GM12878 (cell line): ENCODE measurements around the gene GRIK5. TPM values are rescaled to one million over a fixed set of nuclear protein-coding genes. Genes with fewer than 3 reads are reported as not detected.

Source experiments
- ATAC-seq: fragments of 200-7000 bp; cut with Tn5 transposase; 3 replicates; pipeline ENCODE4 v1.9.1; 2020; ENCODE audit warnings: mild to moderate bottlenecking, moderate library complexity
- BruUV-seq: library from RNA; stranded (reverse); fragments of 400-500 nt; replicated peaks from 2 replicates; lab custom pipeline; 2021; lab: Mats Ljungman, UMichigan
- CTCF ChIA-PET: fragments of 300-600 bp; sonication (Branson Sonifier 250); formaldehyde crosslinking; extraction: SDS; loops from one replicate; lab custom pipeline; 2021; ENCODE audit warnings: inconsistent platforms; lab: Yijun Ruan, JAX
- POLR2A ChIA-PET: fragments of 350-600 bp; formaldehyde crosslinking; extraction: SDS; loops from one replicate; lab custom pipeline; 2021; ENCODE audit warnings: inconsistent platforms; lab: Charles Lee
- RAD21 ChIA-PET: fragments of 300-600 bp; sonication (Branson Sonifier 250); formaldehyde crosslinking; loops from one replicate; lab custom pipeline; 2023; ENCODE audit warnings: antibody characterized with exemption; ENCODE audit not compliant: unreplicated experiment; lab: Charles Lee
- SMC1A ChIA-PET: fragments of 300-600 bp; sonication (Branson Sonifier 250); formaldehyde crosslinking; loops from one replicate; lab custom pipeline; 2023; ENCODE audit not compliant: unreplicated experiment, uncharacterized antibody; lab: Charles Lee
- DNase-seq: peaks from one replicate; pipeline ENCODE4 v3.0.0-alpha.2; 2011; ENCODE audit warnings: low read depth, low spot score
- FAIRE-seq: peaks from 3 replicates; lab custom pipeline; 2011; peaks lifted over from hg19 to GRCh38; lab: Jason Lieb, UNC
- H2AFZ ChIP-seq: 2 replicates; pipeline ENCODE4 v1.6.0; 2011; ENCODE audit warnings: low read depth, low read length, control low read depth; ENCODE audit not compliant: control insufficient read depth
- H3K27ac ChIP-seq: 2 replicates; pipeline ENCODE4 v1.5.1; 2011; ENCODE audit warnings: control low read depth; ENCODE audit not compliant: control insufficient read depth, insufficient read depth
- H3K27me3 ChIP-seq, 2 experiments: replicated peaks in 1 of 2; 2 replicates each; pipeline versions ENCODE4 v1.6.0 to v1.6.1; 2011; ENCODE audit warnings: low read length in 1 of 2; ENCODE audit not compliant: control insufficient read depth in 2 of 2, insufficient read depth in 2 of 2
- H3K36me3 ChIP-seq, 2 experiments: 2 replicates each; pipeline ENCODE4 v1.5.1; 2011; ENCODE audit warnings: low read length in 1 of 2; ENCODE audit not compliant: control insufficient read depth in 2 of 2, insufficient read depth in 2 of 2
- H3K4me1 ChIP-seq: 2 replicates; pipeline ENCODE4 v1.6.1; 2011; ENCODE audit warnings: mild to moderate bottlenecking, low read length, moderate library complexity, mixed read lengths; ENCODE audit not compliant: control insufficient read depth, insufficient read depth
- H3K4me2 ChIP-seq: 2 replicates; pipeline ENCODE4 v1.6.0; 2011; ENCODE audit warnings: control low read depth; ENCODE audit not compliant: control insufficient read depth, insufficient read depth
- H3K4me3 ChIP-seq: fragments of 200-600 bp; sonication (generic); 2 replicates; pipeline ENCODE4 v1.5.1; 2016
- H3K79me2 ChIP-seq: 2 replicates; pipeline ENCODE4 v1.6.0; 2011; ENCODE audit warnings: low read length; ENCODE audit not compliant: control insufficient read depth, insufficient read depth
- H3K9ac ChIP-seq: 2 replicates; pipeline ENCODE4 v1.8.0; 2011; ENCODE audit warnings: low read length, control low read depth, mixed read lengths; ENCODE audit not compliant: control insufficient read depth, insufficient read depth
- H3K9me3 ChIP-seq: replicated peaks from 3 replicates; pipeline ENCODE4 v1.5.1; 2011; ENCODE audit warnings: mild to moderate bottlenecking, low read length; ENCODE audit not compliant: control insufficient read depth, insufficient read depth
- H4K20me1 ChIP-seq: 2 replicates; pipeline ENCODE4 v1.6.0; 2011; ENCODE audit not compliant: control insufficient read depth, insufficient read depth
- ATF3 ChIP-seq: IDR thresholded peaks from 2 replicates; pipeline ENCODE4 v1.6.1; 2011; ENCODE audit warnings: low read depth, mild to moderate bottlenecking, low read length, moderate library complexity, borderline replicate concordance; ENCODE audit errors: extremely low read depth
- BACH1 ChIP-seq: fragments of 450-650 bp; IDR thresholded peaks from 2 replicates; pipeline ENCODE4 v1.6.1; 2017; ENCODE audit warnings: mild to moderate bottlenecking, borderline replicate concordance
- BMI1 ChIP-seq: fragments of 450-650 bp; IDR thresholded peaks from 2 replicates; pipeline ENCODE4 v1.6.1; 2016; ENCODE audit warnings: mild to moderate bottlenecking, moderate library complexity, borderline replicate concordance
- CBX5 ChIP-seq: sonication (generic); IDR thresholded peaks from 2 replicates; pipeline ENCODE4 v1.6.1; 2016; ENCODE audit warnings: low read depth, moderate library complexity, mild to moderate bottlenecking, inconsistent platforms
- CHD4 ChIP-seq: fragments of 200-600 bp; sonication (generic); IDR thresholded peaks from 2 replicates; pipeline ENCODE4 v1.6.1; 2016; ENCODE audit warnings: mild to moderate bottlenecking
- CREB1 ChIP-seq: IDR thresholded peaks from 2 replicates; pipeline ENCODE4 v1.6.1; 2012; ENCODE audit warnings: low read depth, mild to moderate bottlenecking, inconsistent platforms
- LARP7 ChIP-seq: fragments of 450-650 bp; IDR thresholded peaks from 2 replicates; pipeline ENCODE4 v1.6.1; 2017; ENCODE audit warnings: mild to moderate bottlenecking
- POU2F2 ChIP-seq: IDR thresholded peaks from 3 replicates; pipeline ENCODE4 v1.6.1; 2011; ENCODE audit warnings: low read depth, mild to moderate bottlenecking, low read length, borderline replicate concordance
- REST ChIP-seq: IDR thresholded peaks from 2 replicates; pipeline ENCODE4 v1.6.1; 2012; ENCODE audit warnings: mild to moderate bottlenecking, low read depth, low read length
- SIX5 ChIP-seq: IDR thresholded peaks from 2 replicates; pipeline ENCODE4 v1.6.1; 2011; ENCODE audit warnings: mild to moderate bottlenecking, low read depth, low read length, moderate library complexity; ENCODE audit not compliant: severe bottlenecking
- TBL1XR1 ChIP-seq: IDR thresholded peaks from 2 replicates; pipeline ENCODE4 v1.6.1; 2012; ENCODE audit warnings: low read depth, low read length, improper control_type of control experiment
- WRNIP1 ChIP-seq: IDR thresholded peaks from 2 replicates; pipeline ENCODE4 v1.6.1; 2011; ENCODE audit warnings: low read depth, low read length, improper control_type of control experiment, borderline replicate concordance
- WGBS: methylation state at CpG from one replicate; pipeline ENCODE4 v1.1.6; 2016; ENCODE audit warnings: low lambda C conversion rate; ENCODE audit not compliant: insufficient replicate concordance, insufficient coverage; ENCODE audit errors: missing lambda C conversion rate; 5-methylcytosine and 5-hydroxymethylcytosine counted together
- in situ Hi-C: fragments of 300-500 bp; cut with MboI; formaldehyde crosslinking; loops from 9 replicates; pipeline ENCODE4 v1.14.3; 2018; ENCODE audit warnings: mixed read lengths
- intact Hi-C: fragments of 100-400 bp; cut with micrococcal nuclease; formaldehyde crosslinking; loops from one replicate; pipeline ENCODE4 v1.14.2; 2022; ENCODE audit not compliant: unreplicated experiment
- polyA plus RNA-seq, 11 experiments: library from polyadenylated mRNA; depleted of rRNA in 4 of 11; unstranded in 6 of 11; stranded (reverse) in 5 of 11; fragments of >200 nt; fragmentation: Nextera tagmentation in 4 of 11; fragmentation: Illumina TruSeq in 1 of 11; extraction: Ambion mirVana in 4 of 11; extraction: Trizol in 1 of 11; gene quantifications; 1 replicate in 1 of 11; 2 replicates in 10 of 11; pipeline versions ENCODE4 v1.2.1 to v1.2.3, GENCODE V29; 2011 to 2016; ENCODE audit warnings: inconsistent platforms in 2 of 11, missing spikeins in 2 of 11, low read depth in 1 of 11
- total RNA-seq, 4 experiments: library from RNA; depleted of rRNA in 3 of 4; stranded (reverse); fragments of >200 nt in 3 of 4; fragmentation: Illumina TruSeq in 1 of 4; extraction: Trizol in 1 of 4; gene quantifications; 2 replicates each; pipeline versions ENCODE4 v1.2.1 to v1.2.3, GENCODE V29; 2013 to 2021

GRIK5 gene
- total and polyA plus RNA-seq, 10 of the 15 experiments (the other 5 are each of a cell fraction or from before 2014, with no cell fraction given): 0.03 to 0.23 (median 0.07) TPM; not detected in 3

DNA sequence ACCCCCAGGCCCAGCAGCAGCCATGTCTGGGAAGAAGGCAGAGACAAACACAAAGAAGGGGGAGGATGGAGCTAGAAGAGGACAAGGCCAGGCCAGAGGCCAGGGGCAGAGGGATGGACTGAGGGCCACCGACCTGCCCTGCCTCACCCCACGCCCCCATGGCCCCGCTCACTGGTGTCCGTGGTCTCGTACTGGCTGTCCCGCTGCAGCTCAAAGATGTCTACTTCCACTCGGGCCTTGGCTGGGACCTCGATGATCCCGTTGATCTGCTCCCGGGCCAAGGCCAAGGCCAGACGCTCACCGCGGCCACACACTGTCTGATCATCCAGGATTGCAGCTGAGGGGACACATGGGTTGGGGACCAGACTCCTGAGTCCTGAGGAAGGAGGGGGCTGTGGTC is 5.0 kb downstream of the GRIK5 start:
- no peak overlapping the region for H3K4me2 ChIP-seq
- no peak overlapping the region for H3K9ac ChIP-seq
- ChIA-PET POLR2A (no interaction called here), RAD21 (no interaction called here), CTCF (no interaction called here), SMC1A (no interaction called here)
- no peak overlapping the region for H2AFZ ChIP-seq
- BruUV-seq: no TSS peak
- H3K27me3 ChIP-seq: peaks cover 14 to 15% of the 10 kb centered on the region in 2 experiments
- no peaks in the 10 kb centered on the region for H3K36me3 ChIP-seq
- 41% methylated on average over 13 of the region's 13 CpGs for WGBS
- H3K79me2 ChIP-seq: no peaks in the 10 kb centered on the region
- no peak for TF ChIP-seq BACH1
- TF ChIP-seq POU2F2: no peak
- no peak for TF ChIP-seq ATF3
- TF ChIP-seq SIX5: no peak
- FAIRE-seq: no peak
- in situ Hi-C loops: no loop called here
- ATAC-seq: no peak
- no peak for DNase-seq
- no peaks in the 10 kb centered on the region for H3K4me1 ChIP-seq
- H3K27ac ChIP-seq: no peak overlapping the region
- no peaks in the 10 kb centered on the region for H4K20me1 ChIP-seq
- intact Hi-C loops: no loop called here
- no peaks in the 10 kb centered on the region for H3K9me3 ChIP-seq
- H3K4me3 ChIP-seq: no peak overlapping the region

DNA sequence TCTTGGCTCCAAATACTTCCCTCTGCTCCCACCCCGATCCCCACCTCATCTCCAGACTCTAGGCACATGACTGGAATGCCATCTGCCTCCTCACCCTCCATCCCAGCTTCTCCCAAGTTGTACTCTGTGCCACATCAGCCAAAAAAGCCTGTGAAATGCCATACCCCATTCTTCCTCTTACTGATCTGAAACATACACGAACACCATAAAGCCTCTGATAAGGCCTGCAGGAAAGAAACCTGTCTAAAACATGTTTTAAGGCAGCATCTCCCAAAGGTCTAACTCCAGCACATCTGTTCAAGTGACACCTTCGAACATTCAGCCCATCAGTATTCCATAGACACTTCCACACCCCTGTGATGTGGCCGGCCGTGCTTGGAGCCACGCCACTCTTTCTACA is 5.6 kb downstream of the GRIK5 start:
- RAD21 ChIA-PET: no interaction called here
- H3K4me2 ChIP-seq: no peak overlapping the region
- no peaks in the 10 kb centered on the region for H4K20me1 ChIP-seq
- 38% methylated on average over 6 of the region's 6 CpGs for WGBS
- TF ChIP-seq CBX5: no peak
- no peak for TF ChIP-seq BMI1
- no peak for TF ChIP-seq CHD4
- no peak for TF ChIP-seq CREB1
- no peak for TF ChIP-seq WRNIP1
- TF ChIP-seq TBL1XR1: no peak
- no peak for TF ChIP-seq REST
- no peak for TF ChIP-seq LARP7
- H3K27ac ChIP-seq: no peak overlapping the region
- no peak overlapping the region for H3K9ac ChIP-seq
- no peaks in the 10 kb centered on the region for H3K79me2 ChIP-seq
- SMC1A ChIA-PET: no interaction called here
- no peak for ATAC-seq
- FAIRE-seq: no peak
- no peaks in the 10 kb centered on the region for H3K36me3 ChIP-seq
- no peaks in the 10 kb centered on the region for H3K4me1 ChIP-seq
- in situ Hi-C loops: no loop called here
- H3K4me3 ChIP-seq: no peak overlapping the region
- H2AFZ ChIP-seq: no peak overlapping the region
- peaks cover 14 to 15% of the 10 kb centered on the region in 2 experiments for H3K27me3 ChIP-seq
- CTCF ChIA-PET: no interaction called here
- DNase-seq: no peak
- POLR2A ChIA-PET: no interaction called here
- no TSS peak for BruUV-seq
- no peaks in the 10 kb centered on the region for H3K9me3 ChIP-seq
- intact Hi-C loops: no loop called here
